ENCODE measurements around the gene KIAA1755. TPM values are rescaled to one million over a fixed set of nuclear protein-coding genes. Genes with fewer than 3 reads are reported as not detected.
A peak's percentile ranks its signal among the peaks of the same experiment; 100 is the strongest.

KIAA1755 gene
- total RNA-seq, 2 donors from 2014 or later = 3.1 to 4.2 TPM

DNA sequence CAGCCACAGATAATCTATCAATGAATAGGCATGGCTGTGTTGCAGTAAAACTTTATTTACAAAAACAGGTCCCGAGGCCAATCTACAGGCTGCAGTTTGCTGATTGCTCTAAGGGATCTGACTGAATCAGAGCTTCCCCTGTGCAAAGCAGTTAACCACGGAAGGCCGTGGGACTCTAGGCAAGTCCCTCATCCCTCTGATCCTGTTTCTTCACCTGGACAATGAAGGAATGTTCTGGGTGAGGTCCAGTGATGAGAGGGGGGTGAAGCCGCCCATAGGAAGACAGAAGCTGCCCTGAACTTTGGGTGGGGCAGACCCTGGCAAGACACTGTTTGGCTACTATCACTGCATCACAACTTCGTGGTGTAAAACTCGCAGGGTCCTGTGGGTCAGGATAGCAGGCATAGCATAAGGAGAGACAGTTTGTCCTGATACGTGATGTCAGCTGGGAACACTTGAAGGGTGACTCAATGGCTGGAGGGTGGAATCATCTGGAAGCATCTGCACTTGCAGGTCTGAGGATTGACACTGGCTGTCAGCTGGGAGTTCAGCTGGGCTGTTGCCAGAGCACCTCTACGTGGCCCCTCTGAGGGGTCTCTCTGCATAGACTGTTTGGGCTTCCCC is 62.2 kb downstream of the KIAA1755 start:
- peaks cover 0 to 26% of the 10 kb centered on the region in 2 donors for H3K4me1 ChIP-seq
- no peaks in the 10 kb centered on the region for H3K9me3 ChIP-seq
- TF ChIP-seq, protein P1, sequence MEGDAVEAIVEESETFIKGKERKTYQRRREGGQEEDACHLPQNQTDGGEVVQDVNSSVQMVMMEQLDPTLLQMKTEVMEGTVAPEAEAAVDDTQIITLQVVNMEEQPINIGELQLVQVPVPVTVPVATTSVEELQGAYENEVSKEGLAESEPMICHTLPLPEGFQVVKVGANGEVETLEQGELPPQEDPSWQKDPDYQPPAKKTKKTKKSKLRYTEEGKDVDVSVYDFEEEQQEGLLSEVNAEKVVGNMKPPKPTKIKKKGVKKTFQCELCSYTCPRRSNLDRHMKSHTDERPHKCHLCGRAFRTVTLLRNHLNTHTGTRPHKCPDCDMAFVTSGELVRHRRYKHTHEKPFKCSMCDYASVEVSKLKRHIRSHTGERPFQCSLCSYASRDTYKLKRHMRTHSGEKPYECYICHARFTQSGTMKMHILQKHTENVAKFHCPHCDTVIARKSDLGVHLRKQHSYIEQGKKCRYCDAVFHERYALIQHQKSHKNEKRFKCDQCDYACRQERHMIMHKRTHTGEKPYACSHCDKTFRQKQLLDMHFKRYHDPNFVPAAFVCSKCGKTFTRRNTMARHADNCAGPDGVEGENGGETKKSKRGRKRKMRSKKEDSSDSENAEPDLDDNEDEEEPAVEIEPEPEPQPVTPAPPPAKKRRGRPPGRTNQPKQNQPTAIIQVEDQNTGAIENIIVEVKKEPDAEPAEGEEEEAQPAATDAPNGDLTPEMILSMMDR (IDR thresholded peaks at IDR 0.05) = no peak
- no peaks in the 10 kb centered on the region for H3K27me3 ChIP-seq
- DNase-seq (ENCODE audit: low spot score) = no peak
- no peak overlapping the region for H3K27ac ChIP-seq
- no peak overlapping the region for H3K4me3 ChIP-seq
- no peaks in the 10 kb centered on the region for H3K36me3 ChIP-seq

DNA sequence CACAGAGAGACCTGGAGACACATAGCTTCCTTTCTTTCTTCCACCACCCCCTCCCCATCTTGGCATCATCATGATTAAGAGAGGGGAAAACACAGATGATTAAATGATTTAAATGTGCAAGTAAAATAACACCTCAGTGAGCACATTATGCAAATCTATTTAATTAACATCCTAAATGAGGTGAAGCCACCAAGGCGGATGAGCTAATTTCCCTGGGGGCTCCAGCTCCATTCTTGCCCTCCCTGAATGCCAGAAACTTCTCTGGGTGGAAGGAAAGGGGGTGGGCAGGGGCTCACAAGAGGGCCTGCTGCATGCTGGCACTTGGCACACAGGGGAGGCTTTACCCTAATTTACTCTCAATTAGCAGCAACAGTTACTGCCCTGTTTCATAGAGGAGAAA is 62.9 kb downstream of the KIAA1755 start:
- Histone ChIP-seq H3K36me3 (no peaks in the 10 kb centered on the region), H3K27me3 (no peaks in the 10 kb centered on the region), H3K4me1 (peaks cover 0 to 26% of the 10 kb centered on the region in 2 donors), H3K27ac (no peak overlapping the region), H3K9me3 (no peaks in the 10 kb centered on the region), H3K4me3 (no peak overlapping the region)
- TF ChIP-seq, protein P1 (IDR thresholded peaks at IDR 0.05) = no peak
- no peak for DNase-seq (ENCODE audit: low spot score)

DNA sequence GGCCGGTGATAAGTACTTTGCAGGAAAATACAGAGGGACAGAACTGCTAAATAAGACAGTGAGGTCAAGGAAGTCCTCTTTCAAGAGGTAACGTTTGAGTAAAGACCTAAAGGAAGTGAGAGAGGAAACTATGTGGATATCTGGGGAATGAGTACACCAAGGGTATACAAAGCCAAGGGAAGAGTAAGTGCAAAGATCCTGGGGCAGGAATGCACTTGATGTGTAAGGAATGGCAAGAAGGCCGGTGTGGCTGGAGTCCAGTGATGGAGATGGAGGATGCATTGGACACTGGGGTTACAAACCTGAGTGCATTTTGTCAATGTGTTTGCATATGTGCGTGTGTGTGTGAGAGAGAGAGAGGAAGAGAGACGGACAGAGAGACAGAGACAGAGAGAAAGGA is 63.3 kb downstream of the KIAA1755 start:
- no peak for DNase-seq (ENCODE audit: low spot score)
- H3K36me3 ChIP-seq = no peaks in the 10 kb centered on the region
- no peaks in the 10 kb centered on the region for H3K9me3 ChIP-seq
- H3K27me3 ChIP-seq = no peaks in the 10 kb centered on the region
- H3K27ac ChIP-seq = peak overlapping the region in 1 of 2 donors; percentile 61
- peaks cover 0 to 26% of the 10 kb centered on the region in 2 donors for H3K4me1 ChIP-seq
- TF ChIP-seq, protein P1 (IDR thresholded peaks at IDR 0.05) = no peak
- H3K4me3 ChIP-seq = no peak overlapping the region

DNA sequence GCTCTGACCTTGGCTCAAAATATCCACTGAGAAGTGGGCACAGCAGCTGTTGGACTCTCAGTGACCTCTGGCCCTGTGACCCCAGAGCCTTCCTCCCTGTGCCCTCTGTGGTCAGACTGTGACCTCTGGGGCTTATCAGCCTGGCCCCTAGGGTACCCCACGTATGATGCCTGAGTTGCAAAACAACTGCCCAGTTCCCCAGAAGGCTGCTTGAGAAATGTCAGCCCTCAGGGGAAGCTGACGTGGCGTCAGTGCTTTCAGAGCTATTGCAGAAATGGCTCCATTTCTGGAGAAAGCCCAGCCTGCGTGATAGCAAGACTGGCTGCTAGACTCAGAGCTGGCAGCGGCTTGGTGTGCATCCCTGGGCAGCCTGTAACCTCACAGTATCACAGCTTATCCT is 63.9 kb downstream of the KIAA1755 start:
- H3K4me3 ChIP-seq = no peak overlapping the region
- no peaks in the 10 kb centered on the region for H3K9me3 ChIP-seq
- H3K4me1 ChIP-seq = peaks cover 0 to 28% of the 10 kb centered on the region in 2 donors
- peak overlapping the region; percentile 49 to 61 for H3K27ac ChIP-seq
- no peaks in the 10 kb centered on the region for H3K36me3 ChIP-seq
- no peaks in the 10 kb centered on the region for H3K27me3 ChIP-seq
- TF ChIP-seq, protein P1 (IDR thresholded peaks at IDR 0.05) = no peak
- DNase-seq (ENCODE audit: low spot score) = peak; percentile 94

DNA sequence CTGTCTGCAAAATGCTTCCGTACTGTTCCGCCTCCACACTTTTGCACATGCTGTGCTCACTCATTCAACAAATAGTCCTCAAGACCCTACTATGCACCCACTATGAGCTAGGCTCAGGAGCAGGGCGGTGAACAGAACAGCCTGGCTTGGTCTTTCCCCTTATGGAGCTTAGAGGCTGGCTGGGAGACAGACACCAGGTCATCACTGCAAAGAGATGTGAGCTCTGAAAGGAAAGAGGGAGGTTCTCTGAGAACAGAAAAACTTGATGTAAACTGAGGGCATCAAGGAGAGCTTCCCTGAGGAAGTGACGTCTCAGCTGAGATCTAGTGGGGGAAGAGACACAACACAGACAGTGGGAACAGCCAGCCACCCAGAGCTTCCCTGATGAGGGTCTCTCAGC is 64.5 kb downstream of the KIAA1755 start:
- no peak for DNase-seq (ENCODE audit: low spot score)
- Histone ChIP-seq H3K4me3 (no peak overlapping the region), H3K27ac (peak overlapping the region; percentile 49 to 61), H3K9me3 (no peaks in the 10 kb centered on the region), H3K27me3 (no peaks in the 10 kb centered on the region), H3K4me1 (peaks cover 0 to 33% of the 10 kb centered on the region in 2 donors), H3K36me3 (no peaks in the 10 kb centered on the region)
- TF ChIP-seq, protein P1 (IDR thresholded peaks at IDR 0.05) = no peak

DNA sequence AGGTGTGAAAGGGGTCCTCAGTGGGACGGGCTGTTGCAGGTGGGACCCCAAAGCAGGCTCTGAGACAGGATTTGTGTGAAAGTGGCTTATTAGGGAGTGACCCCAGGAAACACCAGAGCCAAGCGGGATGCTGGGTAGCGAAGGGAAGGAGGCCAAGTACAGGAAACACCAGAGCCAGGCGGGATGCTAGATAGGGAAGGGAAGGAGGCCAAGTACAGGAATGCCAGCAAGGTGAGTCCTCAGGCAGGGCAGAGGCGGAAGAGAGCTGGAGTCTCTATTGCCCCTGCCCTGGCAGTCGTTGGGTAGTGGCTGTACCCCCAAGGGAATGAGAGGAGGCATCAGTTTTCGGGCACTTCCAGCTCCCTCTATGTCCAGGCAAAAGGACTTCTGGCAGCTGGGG is 65.0 kb downstream of the KIAA1755 start:
- TF ChIP-seq, protein P1 (IDR thresholded peaks at IDR 0.05) = no peak
- H3K27me3 ChIP-seq = no peaks in the 10 kb centered on the region
- no peak overlapping the region for H3K4me3 ChIP-seq
- H3K36me3 ChIP-seq = no peaks in the 10 kb centered on the region
- H3K9me3 ChIP-seq = no peaks in the 10 kb centered on the region
- H3K4me1 ChIP-seq = peaks cover 0 to 39% of the 10 kb centered on the region in 2 donors
- DNase-seq (ENCODE audit: low spot score) = no peak
- peak overlapping the region; percentile 49 to 61 for H3K27ac ChIP-seq

All from right atrium auricular region (tissue), 2 donors.